GM08714 (cell line): ENCODE results near the gene SLC39A5.
A peak's percentile ranks its signal among the peaks of the same experiment; 100 is the strongest.
"Not testable (repeated sequence)": the region's sequence is repeated elsewhere in the genome, so short reads cannot be mapped to it uniquely, and the experiment has no call there.

Source experiments
- H3K4me3 ChIP-seq: fragments of 200-500 bp; sonication (Bioruptor generic); 2 replicates; pipeline ENCODE4 v1.5.1; 2014; ENCODE audit warnings: mild to moderate bottlenecking, low read length, inconsistent platforms
- ZNF274 ChIP-seq: IDR thresholded peaks from 2 replicates; pipeline ENCODE4 v1.6.1; 2012; ENCODE audit warnings: mild to moderate bottlenecking, low read depth, low read length

Gene SLC39A5

GRCh38 chr12:56266693-56267442, 37.0 kb downstream of the SLC39A5 start, which contains the start of gene COQ10A:
Gene COQ10A (plus strand): TSS chr12:56266942. CDS start chr12:56267119, 177 bp downstream.
- no peak for TF ChIP-seq ZNF274
- H3K4me3 ChIP-seq, result peak within 1 kb of the TSS; percentile 74

GRCh38 chr12:56267443-56268071, 37.7 kb downstream of the SLC39A5 start:
- peak overlapping the region; percentile 74 for H3K4me3 ChIP-seq
- no peak for TF ChIP-seq ZNF274

DNA sequence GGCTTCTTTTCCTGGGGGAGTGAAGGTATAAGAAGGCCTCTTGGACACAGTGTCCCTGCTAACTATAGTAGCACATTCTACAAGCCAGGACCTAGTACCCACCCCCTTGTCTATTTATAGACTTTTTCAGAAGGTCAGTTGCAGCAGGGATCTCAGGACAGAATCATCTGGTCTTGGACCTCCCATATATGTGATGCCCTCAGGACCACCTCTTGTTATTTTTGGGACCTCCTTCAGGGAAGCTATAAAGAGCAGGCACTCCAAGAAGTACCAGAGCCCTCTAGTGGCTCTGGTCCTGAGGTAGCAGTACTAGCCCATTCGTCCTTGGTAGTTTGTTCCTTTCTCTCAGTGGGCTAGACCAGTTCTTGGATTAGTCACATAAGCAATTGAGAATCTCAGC, 41.2 kb downstream of the SLC39A5 start:
- TF ChIP-seq ZNF274, result no peak
- no peak overlapping the region for H3K4me3 ChIP-seq

GRCh38 chr12:56272468-56272867, 42.6 kb downstream of the SLC39A5 start:
- H3K4me3 ChIP-seq, result not testable (repeated sequence)

- no peak overlapping the region for H3K4me3 ChIP-seq
- TF ChIP-seq ZNF274, result no peak
These were observed 44.4 kb downstream of the SLC39A5 start for GRCh38 chr12:56274299-56274698.

DNA sequence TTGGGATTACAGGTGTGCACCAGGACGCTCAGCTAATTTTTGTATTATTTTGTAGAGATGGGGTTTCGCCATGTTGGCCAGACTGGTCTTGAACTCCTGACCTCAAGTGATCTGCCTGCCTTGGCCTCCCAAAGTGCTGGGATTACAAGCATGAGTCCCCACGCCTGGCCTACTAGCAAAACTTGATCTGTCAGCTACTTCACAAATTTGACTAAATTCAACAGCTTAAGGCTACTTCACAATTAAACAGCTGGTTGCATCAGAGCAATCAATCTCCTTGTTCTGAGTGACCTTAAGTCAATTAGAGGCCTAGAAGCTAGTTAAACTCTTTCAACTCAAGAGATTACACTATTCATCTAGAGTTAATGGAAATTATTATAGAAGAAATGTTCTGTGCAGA, 49.1 kb downstream of the SLC39A5 start:
- no peak overlapping the region for H3K4me3 ChIP-seq
- no peak for TF ChIP-seq ZNF274

- TF ChIP-seq ZNF274, result no peak
- H3K4me3 ChIP-seq, result no peak overlapping the region
These were observed 51.0 kb downstream of the SLC39A5 start for GRCh38 chr12:56280849-56281248.

GRCh38 chr12:56282030-56282429, 52.2 kb downstream of the SLC39A5 start:
- no peak overlapping the region for H3K4me3 ChIP-seq
- no peak for TF ChIP-seq ZNF274

DNA sequence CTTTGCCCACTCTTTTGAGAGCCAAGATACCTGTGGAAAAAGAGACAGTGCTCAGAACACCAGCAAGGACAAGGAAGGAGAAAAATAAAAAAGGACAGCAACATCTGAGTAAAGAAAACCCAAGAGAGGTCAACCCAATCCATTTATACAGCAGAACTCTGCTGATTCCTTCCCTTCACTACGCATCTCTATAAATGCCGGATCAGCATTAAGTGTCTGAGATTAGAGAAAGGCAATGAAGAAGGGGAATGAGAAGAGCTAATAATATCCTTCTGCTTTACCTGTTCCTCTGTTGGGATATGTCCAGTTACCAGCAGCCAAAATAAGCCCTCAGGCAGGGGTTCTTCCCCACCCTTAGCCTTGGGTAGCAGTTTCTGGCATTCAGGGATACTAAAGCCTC, 52.7 kb downstream of the SLC39A5 start:
- TF ChIP-seq ZNF274, result no peak
- H3K4me3 ChIP-seq, result no peak overlapping the region

GRCh38 chr12:56284263-56284662, 54.4 kb downstream of the SLC39A5 start:
- H3K4me3 ChIP-seq, result not testable (repeated sequence)

DNA sequence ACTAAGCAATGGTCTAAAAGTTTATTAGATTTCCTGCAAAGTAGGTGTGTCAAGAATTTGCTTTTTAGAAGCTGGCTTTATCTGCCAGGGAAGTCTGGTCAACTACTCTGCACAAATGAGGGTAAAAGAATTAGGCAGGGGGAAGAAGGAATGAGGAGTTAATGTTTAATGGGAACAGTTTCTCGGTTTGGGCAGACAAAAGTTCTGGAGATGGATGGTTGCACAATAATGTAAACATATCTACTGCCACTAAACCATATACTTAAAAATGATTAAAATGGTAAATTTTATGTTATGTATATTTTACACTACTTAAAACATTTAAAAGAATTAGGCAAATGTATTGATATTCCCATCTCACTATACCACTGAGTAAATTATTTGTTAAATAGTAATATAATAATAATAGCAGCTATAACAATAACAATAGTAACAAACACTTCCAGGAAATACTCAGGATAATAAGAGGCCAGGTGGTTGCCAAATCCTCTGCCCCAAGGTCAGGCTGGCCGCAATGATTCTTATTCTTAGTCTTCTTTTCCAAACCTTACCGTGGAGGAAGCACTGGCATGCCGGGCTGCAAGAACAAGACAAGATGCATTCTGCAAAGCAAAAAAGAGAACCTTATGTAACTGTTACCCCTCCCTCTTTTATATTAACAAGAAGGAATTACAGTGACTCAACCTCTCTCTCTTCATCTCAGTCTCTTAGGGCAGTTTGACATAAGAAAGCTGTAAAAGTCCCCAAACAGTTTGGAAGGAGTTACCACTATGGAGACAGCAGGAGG, 56.4 kb downstream of the SLC39A5 start:
- H3K4me3 ChIP-seq, result no peak overlapping the region
- TF ChIP-seq ZNF274, result no peak
